SU-DHL-6 (cell line): ENCODE results near the gene ALS2CL.

Source experiments
- H2AFZ ChIP-seq: fragments of 200-600 bp; sonication (generic); 2 replicates; pipeline ENCODE4 v1.6.1; 2014; ENCODE audit warnings: low read depth, mild to moderate bottlenecking, moderate library complexity, mixed read lengths, antibody characterized with exemption, low read length; ENCODE audit not compliant: severe bottlenecking
- H3F3A ChIP-seq: fragments of 200-600 bp; shearing (Covaris generic); 2 replicates; pipeline ENCODE4 v1.6.0; 2016; ENCODE audit warnings: antibody characterized with exemption, mild to moderate bottlenecking; ENCODE audit not compliant: insufficient read depth
- H3K27ac ChIP-seq: fragments of 200-600 bp; sonication (generic); 2 replicates; pipeline ENCODE4 v1.5.1; 2016; ENCODE audit warnings: low read depth, mild to moderate bottlenecking, low read length, moderate library complexity, mixed read lengths
- H3K27me3 ChIP-seq: fragments of 200-600 bp; sonication (generic), shearing (Covaris generic); 2 replicates; pipeline ENCODE4 v1.6.0; 2014; ENCODE audit warnings: mild to moderate bottlenecking, low read length
- H3K36me3 ChIP-seq: fragments of 200-600 bp; sonication (generic); 2 replicates; pipeline ENCODE4 v1.6.1; 2014; ENCODE audit warnings: mild to moderate bottlenecking, low read length, mixed read lengths
- H3K4me2 ChIP-seq: fragments of 300-600, 200-600 bp; shearing (Covaris generic), sonication (generic); 2 replicates; pipeline ENCODE4 v1.6.0; 2014; ENCODE audit warnings: low read length, low read depth, mild to moderate bottlenecking; ENCODE audit not compliant: poor library complexity, severe bottlenecking
- H3K4me3 ChIP-seq: fragments of 200-600 bp; sonication (generic); 2 replicates; pipeline ENCODE4 v1.5.1; 2014; ENCODE audit warnings: antibody characterized with exemption, low read length, mild to moderate bottlenecking, mixed read lengths; ENCODE audit not compliant: insufficient read depth, poor library complexity, severe bottlenecking
- H3K79me2 ChIP-seq: fragments of 200-600 bp; sonication (generic); 2 replicates; pipeline ENCODE4 v1.6.1; 2014; ENCODE audit warnings: mild to moderate bottlenecking, low read length, moderate library complexity; ENCODE audit not compliant: insufficient read depth
- H3K9ac ChIP-seq: fragments of 200-600 bp; sonication (generic); 2 replicates; pipeline ENCODE4 v1.7.0; 2014; ENCODE audit warnings: mild to moderate bottlenecking, low read length
- H3K9me2 ChIP-seq: fragments of 200-600 bp; sonication (generic); replicated peaks from 2 replicates; pipeline ENCODE4 v1.6.1; 2014; ENCODE audit warnings: low read length; ENCODE audit not compliant: insufficient read depth
- H3K9me3 ChIP-seq: fragments of 200-600 bp; sonication (generic); 2 replicates; pipeline ENCODE4 v1.6.1; 2014; ENCODE audit warnings: low read length, mixed read lengths; ENCODE audit not compliant: insufficient read depth
- H4K20me1 ChIP-seq: fragments of 200-600 bp; sonication (generic); 2 replicates; pipeline ENCODE4 v1.6.1; 2014; ENCODE audit warnings: low read depth, mild to moderate bottlenecking, antibody characterized with exemption, low read length, moderate library complexity, mixed read lengths
- CTCF ChIP-seq: fragments of 200-600 bp; sonication (generic); IDR thresholded peaks from one replicate; pipeline ENCODE4 v1.5.1; 2017; ENCODE audit warnings: antibody characterized with exemption, mild to moderate bottlenecking, low read length, moderate library complexity; ENCODE audit not compliant: insufficient read depth, poor library complexity, severe bottlenecking
- EZH2phosphoT487 ChIP-seq: fragments of 200-600 bp; sonication (generic), shearing (Covaris generic); conservative IDR thresholded peaks from 2 replicates; pipeline ENCODE4 v1.6.1; 2018; ENCODE audit warnings: mild to moderate bottlenecking, antibody characterized with exemption, low read length, moderate library complexity, mixed read lengths

ALS2CL gene

GRCh38 chr3:46667657-46668056 lies 25.8 kb downstream of the ALS2CL start:
- H3K36me3 ChIP-seq, result no peaks in the 10 kb centered on the region
- TF ChIP-seq EZH2phosphoT487 (no peak), CTCF (no peak)
- no peaks in the 10 kb centered on the region for H3K9me2 ChIP-seq
- H3K79me2 ChIP-seq, result no peaks in the 10 kb centered on the region
- H4K20me1 ChIP-seq, result no peaks in the 10 kb centered on the region
- no peaks in the 10 kb centered on the region for H3F3A ChIP-seq
- H3K27me3 ChIP-seq, result no peaks in the 10 kb centered on the region
- no peak overlapping the region for H3K27ac ChIP-seq
- no peak overlapping the region for H2AFZ ChIP-seq
- H3K4me3 ChIP-seq, result no peak overlapping the region
- no peaks in the 10 kb centered on the region for H3K9me3 ChIP-seq
- no peak overlapping the region for H3K9ac ChIP-seq
- no peak overlapping the region for H3K4me2 ChIP-seq

- no peaks in the 10 kb centered on the region for H3K9me2 ChIP-seq
- H3K4me2 ChIP-seq, result no peak overlapping the region
- no peaks in the 10 kb centered on the region for H3F3A ChIP-seq
- no peak overlapping the region for H2AFZ ChIP-seq
- TF ChIP-seq EZH2phosphoT487, result no peak
- TF ChIP-seq CTCF, result no peak
- no peaks in the 10 kb centered on the region for H3K27me3 ChIP-seq
- H3K9me3 ChIP-seq, result no peaks in the 10 kb centered on the region
- H4K20me1 ChIP-seq, result no peaks in the 10 kb centered on the region
- H3K4me3 ChIP-seq, result no peak overlapping the region
- no peak overlapping the region for H3K27ac ChIP-seq
- H3K36me3 ChIP-seq, result no peaks in the 10 kb centered on the region
- no peaks in the 10 kb centered on the region for H3K79me2 ChIP-seq
- no peak overlapping the region for H3K9ac ChIP-seq
Observed at GRCh38 chr3:46667061-46667621, 26.3 kb downstream of the ALS2CL start.

GRCh38 chr3:46666453-46666845 lies 27.0 kb downstream of the ALS2CL start:
- TF ChIP-seq EZH2phosphoT487 (no peak), CTCF (no peak)
- Histone ChIP-seq H3K27me3 (no peaks in the 10 kb centered on the region), H3K9me3 (no peaks in the 10 kb centered on the region), H3K4me2 (no peak overlapping the region), H3K4me3 (no peak overlapping the region), H2AFZ (no peak overlapping the region), H3K36me3 (no peaks in the 10 kb centered on the region), H3K27ac (no peak overlapping the region), H3K79me2 (no peaks in the 10 kb centered on the region), H3K9me2 (no peaks in the 10 kb centered on the region), H3K9ac (no peak overlapping the region), H3F3A (no peaks in the 10 kb centered on the region), H4K20me1 (no peaks in the 10 kb centered on the region)
